K562 (cell line): ENCODE measurements around the gene CHD2. TPM values are rescaled to one million over a fixed set of nuclear protein-coding genes. Genes with fewer than 3 reads are reported as not detected.

ENCODE experiments used
- ATAC-seq: fragments of 200-7000 bp; cut with Tn5 transposase; 3 replicates; pipeline ENCODE4 v1.9.1; 2020; ENCODE audit warnings: moderate library complexity
- BruUV-seq: library from RNA; stranded (reverse); fragments of 400-500 nt; replicated peaks from 2 replicates; lab custom pipeline; 2021; lab: Mats Ljungman, UMichigan
- CTCF ChIA-PET: fragments of 300-600 bp; formaldehyde crosslinking; extraction: SDS; loops from one replicate; lab custom pipeline; 2021; ENCODE audit warnings: low intra/inter-chr PET ratio; lab: Yijun Ruan, JAX
- POLR2A ChIA-PET: fragments of 300-600, 350-650 bp; sonication (Branson Sonifier 250); formaldehyde crosslinking; extraction: SDS; loops from one replicate; lab custom pipeline; 2021; ENCODE audit warnings: antibody characterized with exemption, inconsistent platforms; lab: Yijun Ruan, JAX
- DNase-seq, 4 experiments: peaks; one replicate each; pipeline versions ENCODE4 v3.0.0 to v3.0.0-alpha.2; 2011 to 2018; ENCODE audit warnings: low spot score in 3 of 4, mixed read lengths in 3 of 4; ENCODE audit errors: extremely low read depth in 1 of 4
- FAIRE-seq: peaks from 2 replicates; lab custom pipeline; 2011; peaks lifted over from hg19 to GRCh38; lab: Jason Lieb, UNC
- H2AFZ ChIP-seq: 2 replicates; pipeline ENCODE4 v1.6.0; 2011; ENCODE audit warnings: low read depth, low read length, control low read depth, inconsistent platforms
- H3K27ac ChIP-seq: fragments of 200-600 bp; 3 replicates; pipeline ENCODE4 v1.8.0; 2011; ENCODE audit warnings: low read depth, mild to moderate bottlenecking, control low read depth, inconsistent platforms, low read length, moderate library complexity, mixed read lengths; ENCODE audit errors: extremely low read depth
- H3K27me3 ChIP-seq, 2 experiments: fragments of 300-600 bp in 1 of 2; 2 replicates in 1 of 2; 3 replicates in 1 of 2; pipeline versions ENCODE4 v1.6.0 to v1.8.0; 2011; ENCODE audit warnings: inconsistent platforms in 2 of 2, low read length in 2 of 2, mild to moderate bottlenecking in 1 of 2, mixed read lengths in 1 of 2, moderate library complexity in 1 of 2; ENCODE audit not compliant: control insufficient read depth in 2 of 2, insufficient read depth in 2 of 2
- H3K36me3 ChIP-seq: fragments of 300-600 bp; 3 replicates; pipeline ENCODE4 v1.8.0; 2011; ENCODE audit warnings: mild to moderate bottlenecking, low read length, inconsistent platforms; ENCODE audit not compliant: control insufficient read depth, insufficient read depth
- H3K4me1 ChIP-seq, 2 experiments: fragments of 200-600 bp in 1 of 2; replicated peaks in 1 of 2; 2 replicates in 1 of 2; 3 replicates in 1 of 2; pipeline versions ENCODE4 v1.5.1 to v1.8.0; 2011; ENCODE audit warnings: inconsistent platforms in 2 of 2, low read length in 2 of 2, mild to moderate bottlenecking in 1 of 2, mixed read lengths in 1 of 2, moderate library complexity in 1 of 2; ENCODE audit not compliant: control insufficient read depth in 2 of 2, insufficient read depth in 2 of 2
- H3K4me2 ChIP-seq: 2 replicates; pipeline ENCODE4 v1.6.1; 2011; ENCODE audit warnings: low read length, control low read depth, inconsistent platforms, mixed read lengths; ENCODE audit not compliant: insufficient read depth
- H3K4me3 ChIP-seq: fragments of 200-600 bp; sonication (generic), shearing (Covaris generic); 2 replicates; pipeline ENCODE4 v1.5.1; 2016; ENCODE audit warnings: control low read depth, inconsistent platforms
- H3K79me2 ChIP-seq: fragments of 200-600 bp; 3 replicates; pipeline ENCODE4 v1.8.0; 2011; ENCODE audit warnings: low read length, inconsistent platforms; ENCODE audit not compliant: control insufficient read depth, insufficient read depth
- H3K9ac ChIP-seq, 2 experiments: 2 replicates each; pipeline versions ENCODE4 v1.6.0 to v1.6.1; 2011; ENCODE audit warnings: low read depth in 2 of 2, low read length in 2 of 2, control low read depth in 1 of 2, inconsistent platforms in 1 of 2, mild to moderate bottlenecking in 1 of 2, mixed read lengths in 1 of 2; ENCODE audit not compliant: insufficient read depth in 1 of 2
- H3K9me1 ChIP-seq: one replicate; pipeline ENCODE4 v1.6.0; 2011; ENCODE audit warnings: inconsistent platforms, mild to moderate bottlenecking, low read length, moderate library complexity; ENCODE audit not compliant: control insufficient read depth, insufficient read depth
- H3K9me3 ChIP-seq: replicated peaks from 2 replicates; pipeline ENCODE4 v1.5.1; 2011; ENCODE audit warnings: low read depth, low read length, inconsistent platforms; ENCODE audit not compliant: control insufficient read depth, insufficient read depth
- H4K20me1 ChIP-seq: replicated peaks from 2 replicates; pipeline ENCODE4 v1.6.1; 2011; ENCODE audit warnings: low read length, inconsistent platforms, mixed read lengths; ENCODE audit not compliant: control insufficient read depth, insufficient read depth
- CAMTA2 ChIP-seq: fragments of 250-450 bp; sonication (Bioruptor Pico); conservative IDR thresholded peaks from 2 replicates; pipeline ENCODE4 v1.5.1; 2022
- CGGBP1 ChIP-seq: fragments of 250-450 bp; sonication (Bioruptor Pico); IDR thresholded peaks from 2 replicates; pipeline ENCODE4 v1.9.0; 2021; ENCODE audit warnings: mild to moderate bottlenecking
- CTBP1 ChIP-seq: fragments of 450-650 bp; IDR thresholded peaks from 2 replicates; pipeline ENCODE4 v1.6.1; 2016; ENCODE audit warnings: borderline replicate concordance
- E2F6 ChIP-seq, 2 experiments: IDR thresholded peaks; 2 replicates each; pipeline ENCODE4 v1.6.1; 2011; ENCODE audit warnings: borderline replicate concordance in 1 of 2, control low read depth in 1 of 2, low read depth in 1 of 2, low read length in 1 of 2, mild to moderate bottlenecking in 1 of 2, mixed read lengths in 1 of 2, moderate library complexity in 1 of 2; ENCODE audit not compliant: insufficient read depth in 1 of 2, insufficient read length in 1 of 2, poor library complexity in 1 of 2, severe bottlenecking in 1 of 2; ENCODE audit errors: extremely low read depth in 1 of 2
- EHMT2 ChIP-seq: fragments of 450-650 bp; IDR thresholded peaks from 2 replicates; pipeline ENCODE4 v1.6.1; 2018; ENCODE audit warnings: antibody characterized with exemption
- ESRRA ChIP-seq: fragments of 450-650 bp; IDR thresholded peaks from 2 replicates; pipeline ENCODE4 v1.6.1; 2014; ENCODE audit warnings: low read depth, mild to moderate bottlenecking, moderate library complexity, borderline replicate concordance
- FOXJ2 ChIP-seq: fragments of 200-800 bp; sonication (Bioruptor generic); IDR thresholded peaks from 2 replicates; pipeline ENCODE4 v1.6.1; 2016; ENCODE audit warnings: missing genetic modification characterization, missing compliant biosample characterization
- HDAC1 ChIP-seq, 2 experiments: fragments of 450-650 bp; IDR thresholded peaks; 2 replicates each; pipeline ENCODE4 v1.6.1; 2016 to 2017; ENCODE audit warnings: inconsistent platforms in 1 of 2, mild to moderate bottlenecking in 1 of 2, moderate library complexity in 1 of 2
- HDAC2 ChIP-seq: fragments of 450-650 bp; IDR thresholded peaks from 2 replicates; pipeline ENCODE4 v1.6.1; 2016; ENCODE audit warnings: mild to moderate bottlenecking
- KLF1 ChIP-seq: fragments of 450-650 bp; IDR thresholded peaks from 2 replicates; pipeline ENCODE4 v1.6.1; 2016; ENCODE audit warnings: missing genetic modification characterization, missing compliant biosample characterization
- MLLT1 ChIP-seq, 2 experiments: fragments of 450-650 bp; IDR thresholded peaks; 2 replicates each; pipeline ENCODE4 v1.6.1; 2016
- MTA1 ChIP-seq: fragments of 450-650 bp; IDR thresholded peaks from 2 replicates; pipeline ENCODE4 v1.6.1; 2017; ENCODE audit warnings: borderline replicate concordance
- MYC ChIP-seq, 2 experiments: fragments of 250-450 bp in 1 of 2; sonication (Bioruptor Pico) in 1 of 2; IDR thresholded peaks; 2 replicates each; pipeline versions ENCODE4 v1.5.1 to v1.6.1; 2012 to 2021; ENCODE audit warnings: low read depth in 2 of 2, borderline replicate concordance in 1 of 2, improper control_type of control experiment in 1 of 2, low read length in 1 of 2, mild to moderate bottlenecking in 1 of 2, moderate library complexity in 1 of 2
- NCOA4 ChIP-seq: fragments of 450-650 bp; IDR thresholded peaks from 2 replicates; pipeline ENCODE4 v1.6.1; 2018; ENCODE audit warnings: mild to moderate bottlenecking; ENCODE audit not compliant: partially characterized antibody
- RCOR1 ChIP-seq, 2 experiments: IDR thresholded peaks; 2 replicates each; pipeline ENCODE4 v1.6.1; 2012; ENCODE audit warnings: low read depth in 2 of 2, low read length in 2 of 2, borderline replicate concordance in 1 of 2, improper control_type of control experiment in 1 of 2
- SMARCE1 ChIP-seq: fragments of 450-650 bp; IDR thresholded peaks from 2 replicates; pipeline ENCODE4 v1.7.1; 2016; ENCODE audit warnings: mild to moderate bottlenecking
- ZBTB26 ChIP-seq: fragments of 450-650 bp; formaldehyde crosslinking; IDR thresholded peaks from 2 replicates; pipeline ENCODE4 v1.4.0; 2022; ENCODE audit warnings: missing genetic modification characterization
- ZNF41 ChIP-seq: fragments of 250-450 bp; sonication (Bioruptor Pico); conservative IDR thresholded peaks from 2 replicates; pipeline ENCODE4 v1.4.0; 2020; ENCODE audit warnings: mild to moderate bottlenecking
- WGBS: fragments of 100-300 bp; shearing (Covaris generic); methylation state at CpG from one replicate; pipeline ENCODE4 v1.1.6; 2016; ENCODE audit warnings: low coverage, mixed read lengths; ENCODE audit not compliant: insufficient coverage; ENCODE audit errors: missing lambda C conversion rate; 5-methylcytosine and 5-hydroxymethylcytosine counted together
- in situ Hi-C: fragments of 300-500 bp; cut with MboI; formaldehyde crosslinking; loops from 4 replicates; pipeline ENCODE4 v1.15.0; 2018; ENCODE audit warnings: inconsistent platforms, mixed read lengths
- intact Hi-C: fragments of 100-400 bp; cut with micrococcal nuclease; formaldehyde crosslinking; loops from 2 replicates; pipeline ENCODE4 v1.14.2; 2022
- polyA plus RNA-seq, 8 experiments: library from polyadenylated mRNA; depleted of rRNA in 4 of 8; stranded (reverse) in 5 of 8; unstranded in 3 of 8; fragments of >200 nt; fragmentation: Nextera tagmentation in 2 of 8; fragmentation: Illumina TruSeq in 1 of 8; extraction: Ambion mirVana in 2 of 8; extraction: Trizol in 1 of 8; gene quantifications; 2 replicates each; pipeline versions ENCODE4 v1.2.1 to v1.2.3, GENCODE V29; 2011 to 2014; ENCODE audit warnings: inconsistent platforms in 1 of 8, missing spikeins in 1 of 8
- total RNA-seq, 7 experiments: library from RNA; depleted of rRNA in 6 of 7; stranded (reverse); fragments of >200 nt in 6 of 7; fragmentation: Illumina TruSeq in 2 of 7; extraction: Trizol in 2 of 7; gene quantifications; 2 replicates each; pipeline versions ENCODE4 v1.2.1 to v1.2.3, GENCODE V29; 2011 to 2021; ENCODE audit warnings: low replicate concordance in 1 of 7

Gene CHD2
- total and polyA plus RNA-seq, 9 of the 15 experiments (the other 6 are each of a cell fraction or from before 2014, with no cell fraction given), result 38.9 to 70.8 (median 56.2) TPM

GRCh38 chr15:92870010-92870591, 30.0 kb upstream of the CHD2 start:
- intact Hi-C loops (no loop called here), in situ Hi-C loops (no loop called here)
- no peaks in the 10 kb centered on the region for H3K36me3 ChIP-seq
- H3K9ac ChIP-seq, result peak overlapping the region; percentile 48 to 81; a peak in 3 of 4 replicates
- no peaks in the 10 kb centered on the region for H3K27me3 ChIP-seq
- 8% methylated on average over 9 of the region's 9 CpGs for WGBS
- H3K27ac ChIP-seq, result no peak overlapping the region; the same call in 2 of the 3 replicates
- H3K4me2 ChIP-seq, result peak overlapping the region; percentile 72
- POLR2A ChIA-PET, result interaction anchor here (1.3 kb wide), 1 partner anchor 12 kb away, joined by 13 read pairs; no protein-coding TSS in a partner anchor
- H3K9me3 ChIP-seq, result no peaks in the 10 kb centered on the region
- ATAC-seq, result peak; percentile 78
- no peaks in the 10 kb centered on the region for H3K79me2 ChIP-seq
- no TSS peak for BruUV-seq
- peak in 1 of 4 experiments; percentile 38 for DNase-seq
- FAIRE-seq, result peak; percentile 70
- no peak overlapping the region for H3K4me3 ChIP-seq
- CTCF ChIA-PET, result no interaction called here
- no peaks in the 10 kb centered on the region for H4K20me1 ChIP-seq
- H2AFZ ChIP-seq, result peak overlapping the region; percentile 97
- H3K4me1 ChIP-seq, result peaks cover 8% of the 10 kb centered on the region in 2 experiments; a peak in 4 of 5 replicates
- no peaks in the 10 kb centered on the region for H3K9me1 ChIP-seq
- TF ChIP-seq E2F6 (IDR thresholded peaks at IDR 0.05; ENCODE audit: borderline replicate concordance in 1 of 2, extremely low read depth in 1 of 2, insufficient read depth in 1 of 2, insufficient read length in 1 of 2, low read depth in 1 of 2, low read length in 1 of 2, poor library complexity in 1 of 2, severe bottlenecking in 1 of 2), result peak in 1 of 2 experiments; percentile 17
- no peak for TF ChIP-seq NCOA4
- peak; percentile 52; the same call in 1 of the 2 replicates for TF ChIP-seq ESRRA
- TF ChIP-seq MYC (IDR thresholded peaks at IDR 0.05; ENCODE audit: low read depth, low read length), result no peak
- no peak for TF ChIP-seq MYC (CRISPR knock-in tag; IDR thresholded peaks at IDR 0.05; ENCODE audit: borderline replicate concordance, low read depth)
- TF ChIP-seq EHMT2, result 0 out of 2 replicates have a peak, but pooled peaks have one; percentile 51
- TF ChIP-seq CAMTA2 (CRISPR knock-in tag), result no peak
- TF ChIP-seq MTA1, result 0 out of 2 replicates have a peak, but pooled peaks have one; percentile 35
- TF ChIP-seq HDAC2, result peak; percentile 72
- TF ChIP-seq ZNF41 (CRISPR knock-in tag), result no peak
- no peak for TF ChIP-seq RCOR1 (IDR thresholded peaks at IDR 0.05; ENCODE audit: borderline replicate concordance in 1 of 2, low read depth in 2 of 2, low read length in 2 of 2)
- TF ChIP-seq CGGBP1 (CRISPR knock-in tag), result no peak
- TF ChIP-seq FOXJ2 (tag), result no peak
- TF ChIP-seq SMARCE1, result peak; percentile 41; the same call in 1 of the 2 replicates
- TF ChIP-seq CTBP1, result peak; percentile 58; the same call in 1 of the 2 replicates
- peak in 1 of 2 experiments; percentile 47; a peak in 1 of 4 replicates for TF ChIP-seq MLLT1 (IDR thresholded peaks at IDR 0.05)
- TF ChIP-seq HDAC1 (IDR thresholded peaks at IDR 0.05), result peak in 1 of 2 experiments; percentile 47; a peak in 1 of 4 replicates
- 0 out of 2 replicates have a peak, but pooled peaks have one; percentile 25 for TF ChIP-seq KLF1 (tag)
- TF ChIP-seq ZBTB26 (CRISPR knock-in tag), result 0 out of 2 replicates have a peak, but pooled peaks have one; percentile 20
